ENCODE data around the gene CYP2S1.
"Not testable (repeated sequence)": the region's sequence is repeated elsewhere in the genome, so short reads cannot be mapped to it uniquely, and the experiment has no call there.

Gene CYP2S1, protein sequence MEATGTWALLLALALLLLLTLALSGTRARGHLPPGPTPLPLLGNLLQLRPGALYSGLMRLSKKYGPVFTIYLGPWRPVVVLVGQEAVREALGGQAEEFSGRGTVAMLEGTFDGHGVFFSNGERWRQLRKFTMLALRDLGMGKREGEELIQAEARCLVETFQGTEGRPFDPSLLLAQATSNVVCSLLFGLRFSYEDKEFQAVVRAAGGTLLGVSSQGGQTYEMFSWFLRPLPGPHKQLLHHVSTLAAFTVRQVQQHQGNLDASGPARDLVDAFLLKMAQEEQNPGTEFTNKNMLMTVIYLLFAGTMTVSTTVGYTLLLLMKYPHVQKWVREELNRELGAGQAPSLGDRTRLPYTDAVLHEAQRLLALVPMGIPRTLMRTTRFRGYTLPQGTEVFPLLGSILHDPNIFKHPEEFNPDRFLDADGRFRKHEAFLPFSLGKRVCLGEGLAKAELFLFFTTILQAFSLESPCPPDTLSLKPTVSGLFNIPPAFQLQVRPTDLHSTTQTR

DNA sequence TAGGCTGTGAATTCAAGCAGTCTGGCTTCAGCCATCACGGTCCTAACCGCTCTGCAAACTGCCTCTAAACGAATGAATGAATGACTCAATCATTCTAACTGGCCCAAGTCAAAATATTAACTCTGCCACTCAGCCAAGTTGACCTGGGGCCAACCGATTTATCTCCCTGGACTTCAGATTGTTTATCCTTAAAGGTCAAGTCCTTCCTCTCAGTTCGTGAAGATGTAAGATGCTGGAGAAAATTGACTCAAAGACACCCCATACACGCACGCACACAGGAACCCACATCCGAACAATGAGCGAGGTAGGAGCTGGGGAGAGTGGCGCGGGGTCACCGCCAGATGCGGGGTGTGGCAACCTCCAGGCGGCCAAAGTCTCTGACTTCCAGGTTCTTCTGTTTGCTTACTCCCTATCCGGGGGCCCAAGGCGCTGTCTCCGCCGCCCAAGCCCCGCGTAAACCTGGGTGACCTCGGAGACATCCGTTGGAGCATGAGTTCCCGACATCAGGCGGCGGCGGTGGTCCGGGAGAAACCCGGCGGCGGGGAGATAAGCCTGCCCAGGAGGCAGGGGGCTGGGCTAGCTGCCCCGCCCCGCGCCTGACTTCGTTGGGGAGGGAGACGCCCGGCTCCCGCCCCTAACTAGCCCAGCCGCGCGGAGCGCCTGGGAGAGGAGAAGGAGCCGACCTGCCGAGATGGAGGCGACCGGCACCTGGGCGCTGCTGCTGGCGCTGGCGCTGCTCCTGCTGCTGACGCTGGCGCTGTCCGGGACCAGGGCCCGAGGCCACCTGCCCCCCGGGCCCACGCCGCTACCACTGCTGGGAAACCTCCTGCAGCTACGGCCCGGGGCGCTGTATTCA is at the start of gene CYP2S1:
Gene CYP2S1 (plus strand): TSS at position 646 of the 856 bp plus-strand sequence. CDS start 46 bp downstream, at position 692.
- peak in 1 of 14 donors; percentile 9 for DNase-seq

DNA sequence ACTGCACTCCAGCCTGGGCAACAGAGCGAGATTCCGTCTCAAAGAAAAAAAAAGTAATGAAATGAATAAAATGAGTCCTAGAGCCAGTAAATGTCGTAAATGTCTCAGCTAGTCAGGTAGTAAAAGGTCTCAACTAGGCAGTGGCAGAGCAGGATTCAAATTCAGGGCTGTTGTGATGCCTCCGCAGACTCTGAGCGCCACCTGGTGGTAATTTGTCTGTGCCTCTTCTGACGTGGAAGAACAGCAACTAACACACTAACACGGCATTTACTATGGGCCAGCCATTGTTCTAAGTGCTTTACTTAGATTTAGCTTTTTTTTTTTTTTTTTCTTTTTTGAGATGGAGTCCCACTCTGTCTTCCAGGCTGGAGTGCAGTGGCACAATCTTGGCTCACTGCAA is 48.6 kb upstream of the CYP2S1 start:
- peak in 9 of 14 donors; percentile 2 to 49 (median 8) for DNase-seq

DNA sequence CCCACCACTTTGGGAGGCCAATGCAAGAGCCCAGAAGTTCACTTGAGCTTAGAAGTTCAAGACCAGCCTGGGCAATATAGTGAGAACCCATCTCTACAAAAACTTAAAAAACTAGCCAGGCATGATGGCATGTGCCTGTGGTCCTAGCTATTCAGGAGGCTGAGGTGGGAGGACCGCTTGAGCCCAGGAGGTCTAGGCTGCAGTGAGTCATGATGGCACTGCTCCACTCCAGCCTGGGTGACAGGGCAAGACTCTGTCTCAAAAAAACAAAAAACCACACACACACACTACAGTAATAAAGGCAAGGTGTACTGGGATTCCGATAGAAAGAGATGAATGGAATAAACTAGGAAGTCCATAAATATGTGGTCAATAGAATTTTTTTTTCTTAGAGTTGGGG is 43.2 kb upstream of the CYP2S1 start:
- no peak for DNase-seq

DNA sequence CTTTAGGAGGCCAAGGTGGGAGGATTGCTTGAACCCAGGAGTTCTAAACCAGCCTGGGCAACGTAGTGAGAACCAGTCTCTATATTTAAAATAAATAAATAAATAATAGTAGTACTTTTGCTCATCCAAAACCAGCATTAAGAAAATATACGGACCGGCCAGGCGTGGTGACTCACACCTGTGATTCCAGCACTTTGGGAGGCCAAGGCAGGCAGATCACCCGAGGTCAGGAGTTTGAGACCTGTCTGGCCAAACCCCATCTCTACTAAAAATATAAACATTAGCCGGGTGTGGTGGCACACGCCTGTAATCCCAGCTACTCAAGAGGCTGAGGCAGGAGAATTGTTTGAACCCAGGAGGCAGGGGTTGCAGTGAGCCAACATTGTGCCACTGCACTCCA is 42.0 kb upstream of the CYP2S1 start:
- DNase-seq = not testable (repeated sequence)

DNA sequence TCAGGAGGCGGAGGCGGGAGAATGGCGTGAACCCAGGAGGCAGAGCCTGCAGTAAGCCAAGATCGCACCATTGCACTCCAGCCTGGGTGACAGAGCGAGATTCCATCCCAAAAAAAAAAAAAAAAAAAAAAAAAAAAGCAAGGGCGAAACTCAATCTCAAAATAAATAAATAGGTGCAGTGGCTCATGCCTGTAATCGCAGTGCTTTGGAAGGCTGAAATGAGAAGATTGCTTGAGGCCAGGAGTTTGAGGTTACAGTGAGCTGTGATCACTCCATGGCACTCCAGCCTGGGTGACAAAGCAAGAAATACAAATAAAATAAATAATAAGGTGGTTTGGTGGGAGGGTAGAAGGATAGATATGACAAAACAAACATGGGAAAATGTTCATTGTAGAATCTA is 39.0 kb upstream of the CYP2S1 start:
- no peak for DNase-seq

DNA sequence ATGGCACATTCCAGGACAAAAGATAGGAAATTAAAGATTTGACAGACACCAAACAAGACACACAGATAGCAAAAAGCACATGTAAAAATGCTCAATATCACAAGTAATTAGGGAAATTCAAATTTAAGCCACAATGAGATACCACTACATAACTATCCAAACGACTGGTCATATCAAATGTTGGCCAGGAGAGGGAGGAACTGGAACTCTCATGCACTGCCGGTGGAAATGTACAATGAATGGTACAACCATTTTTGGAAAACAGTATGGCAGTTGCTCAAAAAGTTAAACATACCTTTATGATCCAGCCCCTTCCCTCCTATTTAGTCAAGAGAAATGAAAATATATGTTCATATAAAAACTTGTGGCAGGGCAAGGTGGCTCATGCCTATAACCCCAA is 36.8 kb upstream of the CYP2S1 start:
- DNase-seq = no peak

DNA sequence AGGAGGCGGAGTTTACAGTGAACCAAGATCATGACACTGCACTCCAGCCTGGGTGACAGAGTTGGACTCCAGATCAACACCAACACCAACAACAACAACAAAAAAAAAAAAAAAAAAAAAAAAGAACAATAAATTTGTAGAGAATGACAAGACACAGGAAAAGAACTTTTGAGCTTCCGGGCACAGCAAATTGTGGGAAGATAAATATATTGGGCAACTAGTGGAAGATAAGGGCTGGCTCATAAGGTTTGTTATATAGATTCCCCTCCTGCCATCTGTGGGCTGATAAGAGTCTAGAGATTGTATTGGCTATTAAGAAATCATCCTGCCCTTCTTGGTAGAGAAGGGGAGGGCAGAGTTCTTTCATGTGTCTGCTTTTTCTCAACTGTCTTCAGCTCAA is 33.1 kb upstream of the CYP2S1 start:
- no peak for DNase-seq

DNA sequence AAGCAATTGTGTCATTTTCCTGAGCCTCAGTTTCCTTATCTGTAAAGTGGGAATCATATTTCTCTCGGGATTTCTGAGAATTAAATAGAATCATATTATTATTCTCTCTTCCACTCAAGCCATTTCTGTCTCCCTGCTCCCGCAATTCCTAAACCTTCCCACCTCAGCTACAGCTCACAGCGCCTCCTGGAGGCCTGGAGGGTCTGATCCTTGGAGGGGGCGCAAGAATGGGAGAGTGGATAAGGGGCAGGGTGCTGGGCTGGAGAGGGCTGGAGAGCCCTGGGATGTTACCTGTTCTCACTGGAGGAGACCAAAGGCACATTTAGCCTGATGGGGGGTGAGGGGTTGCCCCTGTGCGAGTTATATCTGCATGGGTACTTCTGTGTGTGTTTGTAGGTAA is 31.1 kb upstream of the CYP2S1 start:
- DNase-seq = no peak

DNA sequence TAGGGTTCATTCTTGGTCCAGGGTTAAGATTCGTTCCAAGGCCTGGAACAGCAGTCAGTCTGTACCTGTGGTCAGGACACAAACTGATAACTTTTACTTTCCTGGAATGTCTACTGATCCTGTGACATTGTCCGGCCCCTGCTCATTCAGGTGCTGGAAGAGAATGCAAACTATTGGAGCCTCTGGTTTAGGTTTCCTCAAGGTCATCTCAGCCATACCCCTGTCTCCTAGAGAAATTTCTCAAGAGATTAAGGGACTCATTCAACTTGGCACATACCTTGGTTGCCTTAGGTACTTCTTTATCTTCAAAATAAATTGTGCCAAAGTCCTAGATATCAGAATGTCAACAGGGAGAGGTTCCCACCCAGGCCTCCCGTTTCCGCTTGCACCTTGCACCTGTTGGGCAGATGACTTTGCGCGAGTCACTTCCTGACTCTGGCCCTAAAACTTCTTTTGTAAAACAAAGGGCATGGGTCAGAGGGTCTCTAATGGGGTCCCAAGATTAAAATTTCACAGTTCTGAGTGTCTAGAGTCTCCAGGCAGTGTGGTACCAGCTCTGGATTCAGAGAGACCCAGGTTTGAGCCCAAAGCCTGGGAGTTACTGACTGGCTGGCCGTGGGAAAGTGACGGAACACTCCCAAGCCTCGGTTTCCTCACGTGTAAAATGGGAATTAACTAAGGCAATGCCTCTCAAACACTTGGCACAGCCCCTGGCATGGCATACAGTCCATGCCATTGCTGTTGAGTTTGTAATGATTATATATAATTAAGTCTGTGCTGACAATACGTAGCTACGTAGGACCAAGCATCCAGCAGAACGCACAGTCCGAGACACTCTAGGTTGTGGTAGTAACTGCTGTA is 25.8 kb upstream of the CYP2S1 start:
- no peak for DNase-seq

DNA sequence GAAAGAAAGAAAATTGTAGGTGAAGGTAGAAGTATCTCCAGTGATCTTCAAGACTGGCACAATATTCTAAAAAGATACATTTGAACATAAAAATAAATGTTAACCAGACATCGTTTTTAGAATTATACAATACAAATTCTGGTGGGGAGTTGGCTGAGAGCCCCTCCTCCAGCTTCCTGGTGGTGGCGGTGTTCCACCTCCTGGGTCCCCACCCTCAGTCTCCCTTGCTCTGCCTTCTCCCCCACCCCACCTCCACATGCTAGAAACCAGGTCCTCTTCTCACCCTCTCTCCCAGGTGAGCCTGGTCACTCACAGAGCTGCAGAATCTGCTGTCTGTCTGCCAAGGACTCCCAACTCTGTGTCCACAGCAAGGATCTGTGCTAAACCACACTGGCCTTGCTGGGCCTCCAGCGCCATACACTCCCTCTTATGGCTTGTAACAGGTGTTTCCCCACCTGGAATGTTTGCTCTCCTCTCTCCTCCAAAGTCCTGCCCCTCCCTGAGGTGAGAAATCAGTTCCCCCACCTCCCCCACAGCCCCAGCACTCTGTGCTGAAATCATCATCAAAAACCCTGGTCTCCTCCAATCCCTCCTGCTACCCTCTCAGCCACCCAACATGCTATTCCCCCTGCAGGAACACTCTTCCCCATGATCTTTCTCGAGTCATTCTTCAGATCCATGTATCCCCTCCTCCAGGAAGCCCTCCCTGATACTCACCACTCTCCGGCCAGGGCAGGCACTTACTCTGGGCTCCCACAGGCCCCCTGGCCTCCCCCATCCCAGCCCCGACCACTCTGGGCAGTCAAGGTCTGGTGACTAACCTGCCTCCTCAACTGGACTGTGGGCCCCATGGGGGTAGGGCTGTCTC is 20.5 kb upstream of the CYP2S1 start:
- no peak for DNase-seq

DNA sequence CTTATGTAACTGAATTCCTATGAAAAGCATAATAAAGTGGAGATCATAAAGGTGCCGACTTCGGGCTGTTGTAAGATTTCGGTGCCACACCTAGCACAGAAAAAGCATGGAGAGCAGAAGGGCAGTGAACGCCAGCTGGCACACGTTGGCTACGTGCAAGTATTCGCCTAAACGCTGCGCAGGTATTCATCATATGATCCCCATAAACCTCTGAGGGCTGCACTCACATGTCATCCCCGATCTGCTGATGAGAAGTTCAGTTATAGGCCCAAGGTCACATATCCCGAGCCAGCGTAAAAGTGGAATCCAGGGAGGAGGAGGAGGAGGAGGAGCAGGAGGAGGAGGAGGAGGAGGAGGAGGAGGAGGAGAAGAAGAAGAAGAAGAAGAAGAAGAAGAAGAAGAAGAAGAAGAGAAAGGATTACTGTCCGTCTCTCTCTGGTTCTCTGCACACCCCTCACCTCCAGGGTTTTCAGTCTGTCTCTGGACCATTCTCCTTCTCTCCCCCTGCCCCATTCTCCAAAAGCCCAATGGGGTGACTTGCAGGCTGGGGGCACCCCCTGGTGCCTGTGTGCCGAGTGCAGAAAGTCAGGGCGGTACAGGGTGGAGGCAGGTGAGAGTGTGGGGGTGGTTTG is 18.6 kb upstream of the CYP2S1 start:
- no peak for DNase-seq

DNA sequence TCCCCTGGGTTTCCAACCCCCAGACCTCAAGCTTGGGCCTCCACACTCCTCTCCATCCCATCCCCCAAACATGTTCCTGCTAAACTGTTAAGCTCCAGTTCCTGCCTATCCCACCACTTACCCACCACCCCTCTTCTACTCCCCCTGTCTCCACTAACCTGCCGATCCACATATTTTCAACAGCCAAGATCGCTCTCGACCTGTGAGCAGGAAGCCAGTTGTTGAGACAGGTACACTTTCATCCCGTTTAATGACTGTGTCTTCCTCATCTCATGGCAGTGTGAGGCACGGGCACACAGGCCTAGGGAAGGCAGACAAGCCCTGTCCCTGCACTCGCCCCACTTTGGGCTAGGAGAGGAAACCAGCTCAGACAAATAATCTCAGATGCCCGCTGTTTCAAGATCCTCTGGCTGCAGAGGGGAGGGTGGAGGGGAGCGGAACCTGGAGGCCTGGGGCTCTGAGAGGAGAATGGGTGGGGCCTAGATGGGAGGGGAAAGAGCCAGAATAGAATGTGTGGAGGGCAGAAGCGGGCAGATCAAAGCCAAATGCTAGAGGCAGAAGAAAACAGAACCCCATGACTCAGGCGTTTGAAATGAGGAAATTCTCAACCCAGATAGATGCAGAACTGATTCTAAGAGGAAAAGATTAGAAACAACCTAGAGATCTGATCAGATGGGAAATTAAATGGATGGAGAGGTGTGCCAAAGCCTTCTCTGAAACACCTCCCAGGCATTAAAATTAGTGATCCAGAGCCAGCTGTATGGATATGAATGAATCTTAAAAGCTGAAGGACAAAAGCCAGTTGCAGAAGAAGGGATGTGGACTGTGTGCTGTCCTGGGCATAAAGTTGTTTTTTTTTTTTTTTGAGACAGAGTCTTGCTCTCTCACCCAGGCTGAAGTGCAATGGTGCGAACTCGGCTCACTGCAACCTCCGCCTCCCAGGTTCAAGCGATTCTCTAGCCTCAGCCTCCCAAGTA is 16.9 kb upstream of the CYP2S1 start:
- DNase-seq = peak in 8 of 14 donors; percentile 7 to 55 (median 30)

DNA sequence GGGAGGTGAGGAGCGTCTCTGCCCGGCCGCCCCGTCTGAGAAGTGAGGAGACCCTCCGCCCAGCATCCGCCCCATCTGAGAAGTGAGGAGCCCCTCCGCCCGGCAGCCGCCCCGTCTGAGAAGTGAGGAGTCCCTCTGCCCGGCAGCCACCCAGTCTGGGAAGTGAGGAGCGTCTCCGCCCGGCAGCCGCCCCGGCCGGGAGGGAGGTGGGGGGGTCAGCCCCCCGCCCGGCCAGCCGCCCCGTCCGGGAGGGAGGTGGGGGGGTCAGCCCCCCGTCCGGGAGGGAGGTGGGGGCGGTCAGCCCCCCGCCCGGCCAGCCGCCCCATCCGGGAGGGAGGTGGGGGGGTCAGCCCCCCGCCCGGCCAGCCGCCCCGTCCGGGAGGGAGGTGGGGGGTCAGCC is 12.8 kb upstream of the CYP2S1 start:
- not testable (repeated sequence) for DNase-seq

DNA sequence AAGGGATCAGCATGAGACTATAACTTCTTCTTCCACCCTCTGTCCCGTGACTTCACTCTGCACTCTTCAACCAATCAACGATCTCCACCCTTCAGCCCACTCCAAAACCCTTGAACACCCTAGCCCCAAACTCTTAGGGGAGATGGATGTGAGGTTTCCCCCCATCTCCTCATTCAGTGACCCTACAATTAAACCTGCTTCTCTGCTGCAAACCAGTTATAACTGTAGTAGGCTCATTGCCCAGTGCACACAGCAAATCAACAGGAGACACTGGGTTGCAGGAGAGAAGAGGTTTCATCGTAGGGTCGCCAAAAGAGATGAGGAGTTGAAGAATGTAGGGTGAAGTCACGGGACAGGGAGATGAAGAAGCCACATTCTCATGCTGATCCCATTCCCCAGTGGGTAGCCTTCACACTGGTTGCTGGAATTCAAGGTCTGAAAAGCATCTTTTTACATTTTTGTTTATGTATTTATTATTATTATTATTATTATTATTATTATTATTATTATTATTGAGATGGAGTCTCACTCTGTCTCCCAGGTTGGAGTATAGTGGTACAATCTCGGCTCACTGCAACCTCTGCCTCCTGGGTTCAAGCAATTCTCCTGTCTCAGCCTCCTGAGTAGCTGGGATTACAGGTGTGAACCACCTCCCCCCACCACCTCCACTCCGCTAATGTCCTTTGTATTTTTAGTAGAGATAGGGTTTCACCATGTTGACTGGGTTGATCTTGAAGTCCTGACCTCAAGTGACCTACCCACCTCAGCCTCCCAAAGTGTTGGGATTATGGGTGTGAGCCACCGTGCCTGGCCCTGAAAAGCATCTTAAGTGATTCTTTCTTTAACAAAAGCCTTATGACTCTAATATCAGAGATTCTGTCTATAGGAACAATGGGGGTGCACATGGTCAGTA is 5.8 kb upstream of the CYP2S1 start:
- DNase-seq = no peak

DNA sequence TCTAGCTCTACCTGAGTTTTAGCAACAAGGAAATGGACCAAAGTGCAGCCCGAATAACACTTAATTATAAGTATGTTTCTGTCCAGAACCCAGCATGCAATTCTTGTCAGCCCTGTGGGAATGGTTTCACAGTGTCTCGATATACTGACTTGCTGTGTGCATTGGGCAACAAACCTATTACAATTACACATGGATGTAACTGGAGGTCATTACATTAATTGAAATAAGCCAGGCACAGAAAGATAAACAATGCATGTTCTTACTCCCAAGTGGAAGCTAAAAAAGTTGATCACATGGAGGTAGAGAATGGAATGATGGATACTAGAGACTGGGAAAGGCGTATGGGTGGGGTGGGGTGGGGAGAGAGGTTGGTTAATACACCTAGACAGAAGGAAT is 5.1 kb upstream of the CYP2S1 start:
- DNase-seq = no peak

DNA sequence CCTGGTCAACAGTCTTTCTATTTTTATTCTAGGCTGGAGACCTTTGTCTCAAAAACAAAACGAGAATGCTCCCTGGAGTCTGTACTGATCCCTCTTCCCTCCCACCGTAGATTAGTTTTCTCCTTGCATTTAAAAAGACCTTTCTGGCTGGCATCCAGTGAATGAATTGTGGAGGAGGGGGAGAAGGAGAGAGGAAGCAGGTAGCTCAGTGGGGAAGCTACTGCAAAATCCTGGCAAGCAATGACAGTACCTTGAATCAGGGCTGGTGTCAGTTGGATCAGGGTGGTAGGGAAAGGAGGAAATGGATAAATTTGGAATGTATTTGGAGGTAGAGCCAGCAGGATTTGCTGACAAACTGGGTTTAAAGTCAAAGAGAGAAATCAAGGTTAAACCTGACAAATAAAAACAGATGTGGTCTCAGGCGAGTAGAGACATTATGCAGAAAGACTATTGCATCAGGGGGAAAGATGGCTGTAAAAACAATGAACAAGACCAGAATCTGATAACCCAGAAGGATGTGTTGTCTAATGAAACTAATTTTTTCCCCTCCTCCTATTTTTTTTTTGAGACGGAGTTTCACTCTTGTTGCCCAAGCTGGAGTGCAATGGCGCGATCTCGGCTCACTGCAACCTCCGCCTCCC is 3.5 kb upstream of the CYP2S1 start:
- no peak for DNase-seq

DNA sequence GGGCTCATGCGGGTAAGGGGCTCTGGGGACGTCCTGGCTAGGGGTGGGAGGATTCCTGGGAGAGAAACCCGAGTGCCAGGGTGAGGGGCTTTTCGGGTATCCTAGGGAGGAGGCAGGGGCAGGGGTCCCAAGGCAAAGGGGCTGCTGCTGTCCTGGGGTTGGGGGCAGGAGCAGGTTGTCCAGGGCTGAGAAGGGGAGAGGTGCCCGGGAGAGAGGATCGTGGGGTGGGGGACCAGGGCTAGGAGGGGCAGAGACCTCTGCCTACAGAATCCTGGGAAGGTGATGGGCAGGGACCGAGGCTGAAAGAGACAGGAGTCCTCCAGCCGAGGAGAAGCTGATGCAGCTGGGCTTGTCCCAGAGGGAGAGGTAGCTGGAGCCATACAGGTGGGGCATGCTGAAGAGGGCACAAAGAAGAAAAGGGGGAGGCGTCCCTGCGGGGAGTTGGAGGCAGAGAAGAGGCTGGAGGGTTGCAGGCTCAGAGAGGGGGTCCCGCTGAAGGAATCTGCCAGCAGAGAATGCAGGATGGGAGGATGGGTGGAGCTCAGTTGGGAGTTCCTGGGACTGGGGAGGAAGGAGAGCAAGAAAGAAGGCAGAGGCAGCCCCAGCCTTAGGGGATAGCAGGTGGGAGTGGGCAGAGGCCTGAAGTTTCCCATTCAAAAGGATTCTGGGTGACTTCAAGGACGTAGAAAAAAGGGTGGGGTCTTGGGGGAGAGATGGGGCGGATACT is 574 bp downstream of the CYP2S1 start:
- DNase-seq = no peak

Measured in C1 segment of cervical spinal cord (tissue), 14 donors.